Measurements from ENCODE around the gene CYP2S1. TPM values are rescaled to one million over a fixed set of nuclear protein-coding genes. Genes with fewer than 3 reads are reported as not detected.
"Not testable (repeated sequence)": the region's sequence is repeated elsewhere in the genome, so short reads cannot be mapped to it uniquely, and the experiment has no call there.

CYP2S1 gene
- total RNA-seq, 2 experiments from 2014 or later, result 0.83 to 0.95 TPM

DNA sequence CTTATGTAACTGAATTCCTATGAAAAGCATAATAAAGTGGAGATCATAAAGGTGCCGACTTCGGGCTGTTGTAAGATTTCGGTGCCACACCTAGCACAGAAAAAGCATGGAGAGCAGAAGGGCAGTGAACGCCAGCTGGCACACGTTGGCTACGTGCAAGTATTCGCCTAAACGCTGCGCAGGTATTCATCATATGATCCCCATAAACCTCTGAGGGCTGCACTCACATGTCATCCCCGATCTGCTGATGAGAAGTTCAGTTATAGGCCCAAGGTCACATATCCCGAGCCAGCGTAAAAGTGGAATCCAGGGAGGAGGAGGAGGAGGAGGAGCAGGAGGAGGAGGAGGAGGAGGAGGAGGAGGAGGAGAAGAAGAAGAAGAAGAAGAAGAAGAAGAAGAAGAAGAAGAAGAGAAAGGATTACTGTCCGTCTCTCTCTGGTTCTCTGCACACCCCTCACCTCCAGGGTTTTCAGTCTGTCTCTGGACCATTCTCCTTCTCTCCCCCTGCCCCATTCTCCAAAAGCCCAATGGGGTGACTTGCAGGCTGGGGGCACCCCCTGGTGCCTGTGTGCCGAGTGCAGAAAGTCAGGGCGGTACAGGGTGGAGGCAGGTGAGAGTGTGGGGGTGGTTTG is 18.6 kb upstream of the CYP2S1 start:
- ATAC-seq (no peak), DNase-seq (no peak)
- H3K27me3 Mint-ChIP-seq (ENCODE audit: low read depth), result no peaks in the 10 kb centered on the region
- no peaks in the 10 kb centered on the region for H3K9me3 Mint-ChIP-seq (ENCODE audit: insufficient read depth)
- H3K4me1 Mint-ChIP-seq (ENCODE audit: low read depth), result peaks cover 12% of the 10 kb centered on the region
- no peak overlapping the region for H3K27ac Mint-ChIP-seq
- H3K36me3 Mint-ChIP-seq (ENCODE audit: low read depth), result no peaks in the 10 kb centered on the region
- CTCF ChIA-PET, result no interaction called here
- POLR2A ChIA-PET, result no interaction called here
- no peak overlapping the region for H3K4me3 Mint-ChIP-seq

DNA sequence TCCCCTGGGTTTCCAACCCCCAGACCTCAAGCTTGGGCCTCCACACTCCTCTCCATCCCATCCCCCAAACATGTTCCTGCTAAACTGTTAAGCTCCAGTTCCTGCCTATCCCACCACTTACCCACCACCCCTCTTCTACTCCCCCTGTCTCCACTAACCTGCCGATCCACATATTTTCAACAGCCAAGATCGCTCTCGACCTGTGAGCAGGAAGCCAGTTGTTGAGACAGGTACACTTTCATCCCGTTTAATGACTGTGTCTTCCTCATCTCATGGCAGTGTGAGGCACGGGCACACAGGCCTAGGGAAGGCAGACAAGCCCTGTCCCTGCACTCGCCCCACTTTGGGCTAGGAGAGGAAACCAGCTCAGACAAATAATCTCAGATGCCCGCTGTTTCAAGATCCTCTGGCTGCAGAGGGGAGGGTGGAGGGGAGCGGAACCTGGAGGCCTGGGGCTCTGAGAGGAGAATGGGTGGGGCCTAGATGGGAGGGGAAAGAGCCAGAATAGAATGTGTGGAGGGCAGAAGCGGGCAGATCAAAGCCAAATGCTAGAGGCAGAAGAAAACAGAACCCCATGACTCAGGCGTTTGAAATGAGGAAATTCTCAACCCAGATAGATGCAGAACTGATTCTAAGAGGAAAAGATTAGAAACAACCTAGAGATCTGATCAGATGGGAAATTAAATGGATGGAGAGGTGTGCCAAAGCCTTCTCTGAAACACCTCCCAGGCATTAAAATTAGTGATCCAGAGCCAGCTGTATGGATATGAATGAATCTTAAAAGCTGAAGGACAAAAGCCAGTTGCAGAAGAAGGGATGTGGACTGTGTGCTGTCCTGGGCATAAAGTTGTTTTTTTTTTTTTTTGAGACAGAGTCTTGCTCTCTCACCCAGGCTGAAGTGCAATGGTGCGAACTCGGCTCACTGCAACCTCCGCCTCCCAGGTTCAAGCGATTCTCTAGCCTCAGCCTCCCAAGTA is 16.9 kb upstream of the CYP2S1 start:
- Mint-ChIP-seq H3K27me3 (ENCODE audit: low read depth) (no peaks in the 10 kb centered on the region), H3K9me3 (ENCODE audit: insufficient read depth) (no peaks in the 10 kb centered on the region), H3K27ac (peak overlapping the region; percentile 65), H3K4me3 (peak overlapping the region; percentile 6), H3K4me1 (ENCODE audit: low read depth) (peaks cover 12% of the 10 kb centered on the region), H3K36me3 (ENCODE audit: low read depth) (no peaks in the 10 kb centered on the region)
- ChIA-PET CTCF (interaction anchor here (0.5 kb wide), 1 partner anchor 158 kb away, joined by 4 read pairs; no protein-coding TSS in a partner anchor), POLR2A (interaction anchor here (1.0 kb wide), 1 partner anchor 263 kb away, joined by 3 read pairs; the partner anchor contains the start of gene DMAC2)
- ATAC-seq, result peak; percentile 93
- DNase-seq, result peak; percentile 75

GRCh38 chr19:41180173-41180572 is 12.8 kb upstream of the CYP2S1 start:
- H3K27ac Mint-ChIP-seq; H3K27me3 Mint-ChIP-seq (ENCODE audit: low read depth); CTCF ChIA-PET; H3K9me3 Mint-ChIP-seq (ENCODE audit: insufficient read depth); H3K4me3 Mint-ChIP-seq; ATAC-seq; POLR2A ChIA-PET; DNase-seq; H3K36me3 Mint-ChIP-seq (ENCODE audit: low read depth): not testable (repeated sequence)
- peaks cover 12% of the 10 kb centered on the region for H3K4me1 Mint-ChIP-seq (ENCODE audit: low read depth)

DNA sequence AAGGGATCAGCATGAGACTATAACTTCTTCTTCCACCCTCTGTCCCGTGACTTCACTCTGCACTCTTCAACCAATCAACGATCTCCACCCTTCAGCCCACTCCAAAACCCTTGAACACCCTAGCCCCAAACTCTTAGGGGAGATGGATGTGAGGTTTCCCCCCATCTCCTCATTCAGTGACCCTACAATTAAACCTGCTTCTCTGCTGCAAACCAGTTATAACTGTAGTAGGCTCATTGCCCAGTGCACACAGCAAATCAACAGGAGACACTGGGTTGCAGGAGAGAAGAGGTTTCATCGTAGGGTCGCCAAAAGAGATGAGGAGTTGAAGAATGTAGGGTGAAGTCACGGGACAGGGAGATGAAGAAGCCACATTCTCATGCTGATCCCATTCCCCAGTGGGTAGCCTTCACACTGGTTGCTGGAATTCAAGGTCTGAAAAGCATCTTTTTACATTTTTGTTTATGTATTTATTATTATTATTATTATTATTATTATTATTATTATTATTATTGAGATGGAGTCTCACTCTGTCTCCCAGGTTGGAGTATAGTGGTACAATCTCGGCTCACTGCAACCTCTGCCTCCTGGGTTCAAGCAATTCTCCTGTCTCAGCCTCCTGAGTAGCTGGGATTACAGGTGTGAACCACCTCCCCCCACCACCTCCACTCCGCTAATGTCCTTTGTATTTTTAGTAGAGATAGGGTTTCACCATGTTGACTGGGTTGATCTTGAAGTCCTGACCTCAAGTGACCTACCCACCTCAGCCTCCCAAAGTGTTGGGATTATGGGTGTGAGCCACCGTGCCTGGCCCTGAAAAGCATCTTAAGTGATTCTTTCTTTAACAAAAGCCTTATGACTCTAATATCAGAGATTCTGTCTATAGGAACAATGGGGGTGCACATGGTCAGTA is 5.8 kb upstream of the CYP2S1 start:
- Mint-ChIP-seq H3K4me1 (ENCODE audit: low read depth) (peaks cover 2% of the 10 kb centered on the region), H3K4me3 (no peak overlapping the region), H3K9me3 (ENCODE audit: insufficient read depth) (no peaks in the 10 kb centered on the region), H3K27ac (no peak overlapping the region), H3K27me3 (ENCODE audit: low read depth) (peaks cover 24% of the 10 kb centered on the region), H3K36me3 (ENCODE audit: low read depth) (no peaks in the 10 kb centered on the region)
- ChIA-PET CTCF (no interaction called here), POLR2A (no interaction called here)
- no peak for ATAC-seq
- DNase-seq, result no peak

GRCh38 chr19:41187884-41188279 is 5.1 kb upstream of the CYP2S1 start:
- Mint-ChIP-seq H3K4me3 (no peak overlapping the region), H3K27ac (no peak overlapping the region), H3K36me3 (ENCODE audit: low read depth) (no peaks in the 10 kb centered on the region), H3K27me3 (ENCODE audit: low read depth) (peaks cover 30% of the 10 kb centered on the region), H3K4me1 (ENCODE audit: low read depth) (peaks cover 8% of the 10 kb centered on the region), H3K9me3 (ENCODE audit: insufficient read depth) (no peaks in the 10 kb centered on the region)
- ChIA-PET POLR2A (no interaction called here), CTCF (no interaction called here)
- ATAC-seq (no peak), DNase-seq (no peak)

DNA sequence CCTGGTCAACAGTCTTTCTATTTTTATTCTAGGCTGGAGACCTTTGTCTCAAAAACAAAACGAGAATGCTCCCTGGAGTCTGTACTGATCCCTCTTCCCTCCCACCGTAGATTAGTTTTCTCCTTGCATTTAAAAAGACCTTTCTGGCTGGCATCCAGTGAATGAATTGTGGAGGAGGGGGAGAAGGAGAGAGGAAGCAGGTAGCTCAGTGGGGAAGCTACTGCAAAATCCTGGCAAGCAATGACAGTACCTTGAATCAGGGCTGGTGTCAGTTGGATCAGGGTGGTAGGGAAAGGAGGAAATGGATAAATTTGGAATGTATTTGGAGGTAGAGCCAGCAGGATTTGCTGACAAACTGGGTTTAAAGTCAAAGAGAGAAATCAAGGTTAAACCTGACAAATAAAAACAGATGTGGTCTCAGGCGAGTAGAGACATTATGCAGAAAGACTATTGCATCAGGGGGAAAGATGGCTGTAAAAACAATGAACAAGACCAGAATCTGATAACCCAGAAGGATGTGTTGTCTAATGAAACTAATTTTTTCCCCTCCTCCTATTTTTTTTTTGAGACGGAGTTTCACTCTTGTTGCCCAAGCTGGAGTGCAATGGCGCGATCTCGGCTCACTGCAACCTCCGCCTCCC is 3.5 kb upstream of the CYP2S1 start:
- Mint-ChIP-seq H3K27me3 (ENCODE audit: low read depth) (peaks cover 36% of the 10 kb centered on the region), H3K9me3 (ENCODE audit: insufficient read depth) (no peaks in the 10 kb centered on the region), H3K4me1 (ENCODE audit: low read depth) (peaks cover 21% of the 10 kb centered on the region), H3K4me3 (no peak overlapping the region), H3K36me3 (ENCODE audit: low read depth) (no peaks in the 10 kb centered on the region), H3K27ac (no peak overlapping the region)
- DNase-seq (no peak), ATAC-seq (no peak)
- ChIA-PET POLR2A (no interaction called here), CTCF (no interaction called here)

DNA sequence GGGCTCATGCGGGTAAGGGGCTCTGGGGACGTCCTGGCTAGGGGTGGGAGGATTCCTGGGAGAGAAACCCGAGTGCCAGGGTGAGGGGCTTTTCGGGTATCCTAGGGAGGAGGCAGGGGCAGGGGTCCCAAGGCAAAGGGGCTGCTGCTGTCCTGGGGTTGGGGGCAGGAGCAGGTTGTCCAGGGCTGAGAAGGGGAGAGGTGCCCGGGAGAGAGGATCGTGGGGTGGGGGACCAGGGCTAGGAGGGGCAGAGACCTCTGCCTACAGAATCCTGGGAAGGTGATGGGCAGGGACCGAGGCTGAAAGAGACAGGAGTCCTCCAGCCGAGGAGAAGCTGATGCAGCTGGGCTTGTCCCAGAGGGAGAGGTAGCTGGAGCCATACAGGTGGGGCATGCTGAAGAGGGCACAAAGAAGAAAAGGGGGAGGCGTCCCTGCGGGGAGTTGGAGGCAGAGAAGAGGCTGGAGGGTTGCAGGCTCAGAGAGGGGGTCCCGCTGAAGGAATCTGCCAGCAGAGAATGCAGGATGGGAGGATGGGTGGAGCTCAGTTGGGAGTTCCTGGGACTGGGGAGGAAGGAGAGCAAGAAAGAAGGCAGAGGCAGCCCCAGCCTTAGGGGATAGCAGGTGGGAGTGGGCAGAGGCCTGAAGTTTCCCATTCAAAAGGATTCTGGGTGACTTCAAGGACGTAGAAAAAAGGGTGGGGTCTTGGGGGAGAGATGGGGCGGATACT is 574 bp downstream of the CYP2S1 start:
- Mint-ChIP-seq H3K4me1 (ENCODE audit: low read depth) (peaks cover 21% of the 10 kb centered on the region), H3K9me3 (ENCODE audit: insufficient read depth) (no peaks in the 10 kb centered on the region), H3K4me3 (peak overlapping the region; percentile 40), H3K27ac (no peak overlapping the region), H3K27me3 (ENCODE audit: low read depth) (peaks cover 40% of the 10 kb centered on the region), H3K36me3 (ENCODE audit: low read depth) (no peaks in the 10 kb centered on the region)
- DNase-seq, result no peak
- POLR2A ChIA-PET, result interaction anchor here (0.6 to 0.8 kb wide), 2 partner anchors 69 to 115 kb away, joined by 3 read pairs; no protein-coding TSS in a partner anchor
- CTCF ChIA-PET, result interaction anchor here (0.6 to 1.4 kb wide), 3 partner anchors 9 to 115 kb away, joined by 3 to 4 read pairs (median 3); no protein-coding TSS in a partner anchor
- ATAC-seq, result no peak

DNA sequence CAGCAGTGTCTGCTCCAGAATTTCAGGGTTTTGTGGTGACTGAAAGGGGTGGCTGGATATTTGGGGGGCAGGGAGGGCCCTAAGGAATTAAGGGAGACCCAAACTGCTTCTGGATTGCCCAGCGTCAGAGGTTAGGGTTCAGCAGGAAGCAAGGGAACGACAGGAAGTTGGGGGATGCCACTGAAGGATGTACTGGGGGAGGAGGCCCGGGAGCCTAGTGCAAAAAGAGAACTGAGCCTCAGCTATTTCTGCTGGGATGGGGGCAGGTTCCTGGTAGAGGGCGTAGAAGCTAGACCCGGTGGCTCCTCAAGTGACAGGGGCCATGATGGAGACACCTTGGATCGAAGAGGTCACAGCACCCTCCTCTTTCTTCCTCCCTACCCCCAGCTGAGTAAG is 1.1 kb downstream of the CYP2S1 start:
- Mint-ChIP-seq H3K4me1 (ENCODE audit: low read depth) (peaks cover 21% of the 10 kb centered on the region), H3K27me3 (ENCODE audit: low read depth) (peaks cover 43% of the 10 kb centered on the region), H3K27ac (no peak overlapping the region), H3K36me3 (ENCODE audit: low read depth) (no peaks in the 10 kb centered on the region), H3K4me3 (no peak overlapping the region), H3K9me3 (ENCODE audit: insufficient read depth) (no peaks in the 10 kb centered on the region)
- ChIA-PET POLR2A (interaction anchor here (0.6 to 0.8 kb wide), 2 partner anchors 69 to 114 kb away, joined by 3 read pairs; no protein-coding TSS in a partner anchor), CTCF (interaction anchor here (0.6 to 1.4 kb wide), 3 partner anchors 8 to 115 kb away, joined by 3 to 4 read pairs (median 3); no protein-coding TSS in a partner anchor)
- DNase-seq (no peak), ATAC-seq (no peak)

- no peak for ATAC-seq
- Mint-ChIP-seq H3K36me3 (ENCODE audit: low read depth) (no peaks in the 10 kb centered on the region), H3K4me3 (no peak overlapping the region), H3K4me1 (ENCODE audit: low read depth) (peaks cover 21% of the 10 kb centered on the region), H3K27ac (no peak overlapping the region), H3K27me3 (ENCODE audit: low read depth) (peaks cover 33% of the 10 kb centered on the region), H3K9me3 (ENCODE audit: insufficient read depth) (no peaks in the 10 kb centered on the region)
- CTCF ChIA-PET, result no interaction called here
- no peak for DNase-seq
- POLR2A ChIA-PET, result interaction anchor here (0.6 kb wide), 1 partner anchor 140 kb away, joined by 3 read pairs; no protein-coding TSS in a partner anchor
These were observed 2.9 kb downstream of the CYP2S1 start for GRCh38 chr19:41195675-41196497.

- H3K4me1 Mint-ChIP-seq (ENCODE audit: low read depth), result peaks cover 10% of the 10 kb centered on the region
- H3K27ac Mint-ChIP-seq, result no peak overlapping the region
- no peak overlapping the region for H3K4me3 Mint-ChIP-seq
- DNase-seq, result no peak
- no peak for ATAC-seq
- H3K9me3 Mint-ChIP-seq (ENCODE audit: insufficient read depth), result no peaks in the 10 kb centered on the region
- peaks cover 13% of the 10 kb centered on the region for H3K27me3 Mint-ChIP-seq (ENCODE audit: low read depth)
- ChIA-PET CTCF (no interaction called here), POLR2A (no interaction called here)
- H3K36me3 Mint-ChIP-seq (ENCODE audit: low read depth), result no peaks in the 10 kb centered on the region
These were observed 5.5 kb downstream of the CYP2S1 start for GRCh38 chr19:41198559-41198958.
